Breast epithelium (tissue), 4 donors: ENCODE results near the gene PPP6R3. TPM values are rescaled to one million over a fixed set of nuclear protein-coding genes. Genes with fewer than 3 reads are reported as not detected.

ENCODE experiments used
- DNase-seq, 2 donors: peaks; one replicate each; pipeline ENCODE4 v3.0.0-alpha.2; 2019; ENCODE audit warnings: low spot score in 2 of 2
- H3K27ac ChIP-seq, 2 donors: fragments of 200-600 bp; sonication (generic) in 1 of 2; one replicate each; pipeline ENCODE4 v1.5.1; 2016 to 2019; ENCODE audit warnings: mild to moderate bottlenecking in 1 of 2
- H3K27me3 ChIP-seq, 2 donors: fragments of 200-600 bp; sonication (generic) in 1 of 2; one replicate each; pipeline versions ENCODE4 v1.5.1 to v1.6.0; 2017 to 2019; ENCODE audit warnings: control low read depth in 1 of 2, mild to moderate bottlenecking in 1 of 2
- H3K36me3 ChIP-seq: fragments of 200-600 bp; one replicate; pipeline ENCODE4 v1.5.1; 2019
- H3K4me1 ChIP-seq, 2 donors: fragments of 200-600 bp; sonication (generic); one replicate each; pipeline ENCODE4 v1.5.1; 2016 to 2019; ENCODE audit warnings: control low read depth in 1 of 2
- H3K4me3 ChIP-seq, 3 donors: fragments of 200-600 bp; sonication (generic); 1 replicate in 2 of 3; 2 replicates in 1 of 3; pipeline ENCODE4 v1.5.1; 2016 to 2019; ENCODE audit warnings: mild to moderate bottlenecking in 3 of 3, moderate library complexity in 2 of 3
- H3K9me3 ChIP-seq, 2 donors: fragments of 200-600 bp; sonication (generic) in 1 of 2; one replicate each; pipeline ENCODE4 v1.5.1; 2016 to 2019; ENCODE audit warnings: control low read depth in 1 of 2
- POLR2A ChIP-seq: fragments of 450-650 bp; IDR thresholded peaks from one replicate; pipeline ENCODE4 v1.6.1; 2016; ENCODE audit warnings: antibody characterized with exemption, mild to moderate bottlenecking, moderate library complexity
- POLR2AphosphoS5 ChIP-seq, 3 donors: sonication (generic); formaldehyde crosslinking; IDR thresholded peaks; one replicate each; pipeline ENCODE4 v1.6.1; 2017; ENCODE audit warnings: antibody characterized with exemption in 3 of 3
- intact Hi-C: fragments of 100-400 bp; cut with DNase I; formaldehyde crosslinking; loops from one replicate; pipeline ENCODE4 v1.15.1; 2023; ENCODE audit warnings: low total_unique reads
- total RNA-seq, 3 donors: library from RNA; depleted of rRNA; stranded (reverse); fragments of >200 nt; gene quantifications; one replicate each; pipeline ENCODE4 v1.1.0, GENCODE V29; 2016
- TF ChIP-seq, protein P1 (sequence below), 3 donors: fragments of 450-650 bp; IDR thresholded peaks; one replicate each; pipeline ENCODE4 v1.5.1; 2016 to 2017; ENCODE audit warnings: antibody characterized with exemption in 3 of 3, mild to moderate bottlenecking in 3 of 3, moderate library complexity in 3 of 3

Gene PPP6R3
- total RNA-seq, 3 donors from 2014 or later = 113 to 227 (median 183) TPM

DNA sequence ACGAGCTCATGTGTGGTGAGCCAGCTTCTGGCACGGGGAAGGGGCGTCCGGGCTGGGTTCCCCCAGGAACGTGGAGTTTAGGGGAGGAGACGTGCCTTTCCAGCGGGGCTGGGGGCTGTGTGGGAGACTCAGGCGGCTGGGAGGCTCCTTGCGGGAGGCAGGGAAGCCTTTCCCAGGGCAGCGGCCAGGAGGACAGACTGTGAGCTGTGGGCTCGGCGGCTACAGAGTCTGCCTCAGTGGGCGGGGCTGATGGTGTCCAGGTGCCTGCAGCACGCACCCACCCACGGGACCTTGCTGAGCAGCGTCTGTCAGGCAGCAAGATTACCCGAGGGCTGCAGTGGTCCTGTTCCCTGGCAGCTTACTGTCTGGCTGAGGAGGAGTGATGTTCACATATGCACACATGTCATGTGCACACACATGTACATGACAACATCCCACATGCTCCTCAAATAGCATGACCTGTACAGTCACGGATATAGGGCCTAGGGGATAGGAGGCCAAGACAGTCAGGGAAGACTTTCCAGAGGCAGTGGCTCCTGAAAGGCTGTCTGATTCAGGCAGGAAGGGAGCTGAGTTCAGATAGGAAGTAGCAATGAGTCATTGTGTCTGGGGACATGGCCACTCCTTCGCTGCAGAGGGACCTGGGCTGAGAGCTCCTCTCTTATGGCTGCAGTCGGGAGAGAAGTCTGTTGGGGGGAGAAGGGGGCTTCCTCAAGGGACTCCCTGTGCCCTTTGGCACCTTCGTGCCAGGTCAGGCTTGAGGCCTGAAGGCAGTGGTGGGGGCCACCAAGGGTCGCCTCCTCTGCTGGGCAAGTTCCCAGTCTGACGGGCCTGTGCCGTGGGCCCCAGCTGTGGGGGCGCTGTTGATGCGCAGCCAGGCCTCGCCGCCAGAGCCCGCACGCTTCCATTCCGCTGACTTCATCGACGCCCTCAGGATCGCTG lies 23.3 kb upstream of the PPP6R3 start:
- no peaks in the 10 kb centered on the region for H3K27me3 ChIP-seq
- TF ChIP-seq, protein P1, sequence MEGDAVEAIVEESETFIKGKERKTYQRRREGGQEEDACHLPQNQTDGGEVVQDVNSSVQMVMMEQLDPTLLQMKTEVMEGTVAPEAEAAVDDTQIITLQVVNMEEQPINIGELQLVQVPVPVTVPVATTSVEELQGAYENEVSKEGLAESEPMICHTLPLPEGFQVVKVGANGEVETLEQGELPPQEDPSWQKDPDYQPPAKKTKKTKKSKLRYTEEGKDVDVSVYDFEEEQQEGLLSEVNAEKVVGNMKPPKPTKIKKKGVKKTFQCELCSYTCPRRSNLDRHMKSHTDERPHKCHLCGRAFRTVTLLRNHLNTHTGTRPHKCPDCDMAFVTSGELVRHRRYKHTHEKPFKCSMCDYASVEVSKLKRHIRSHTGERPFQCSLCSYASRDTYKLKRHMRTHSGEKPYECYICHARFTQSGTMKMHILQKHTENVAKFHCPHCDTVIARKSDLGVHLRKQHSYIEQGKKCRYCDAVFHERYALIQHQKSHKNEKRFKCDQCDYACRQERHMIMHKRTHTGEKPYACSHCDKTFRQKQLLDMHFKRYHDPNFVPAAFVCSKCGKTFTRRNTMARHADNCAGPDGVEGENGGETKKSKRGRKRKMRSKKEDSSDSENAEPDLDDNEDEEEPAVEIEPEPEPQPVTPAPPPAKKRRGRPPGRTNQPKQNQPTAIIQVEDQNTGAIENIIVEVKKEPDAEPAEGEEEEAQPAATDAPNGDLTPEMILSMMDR (IDR thresholded peaks at IDR 0.05) = no peak
- no peak for TF ChIP-seq POLR2A
- TF ChIP-seq POLR2AphosphoS5 (IDR thresholded peaks at IDR 0.05) = no peak
- H3K4me3 ChIP-seq = peak overlapping the region in 1 of 3 donors; percentile 32
- peaks cover 0 to 2% of the 10 kb centered on the region in 2 donors for H3K4me1 ChIP-seq
- H3K27ac ChIP-seq = peak overlapping the region; percentile 42 to 85
- no peaks in the 10 kb centered on the region for H3K36me3 ChIP-seq
- H3K9me3 ChIP-seq = no peaks in the 10 kb centered on the region
- intact Hi-C loops = no loop called here
- DNase-seq = no peak

DNA sequence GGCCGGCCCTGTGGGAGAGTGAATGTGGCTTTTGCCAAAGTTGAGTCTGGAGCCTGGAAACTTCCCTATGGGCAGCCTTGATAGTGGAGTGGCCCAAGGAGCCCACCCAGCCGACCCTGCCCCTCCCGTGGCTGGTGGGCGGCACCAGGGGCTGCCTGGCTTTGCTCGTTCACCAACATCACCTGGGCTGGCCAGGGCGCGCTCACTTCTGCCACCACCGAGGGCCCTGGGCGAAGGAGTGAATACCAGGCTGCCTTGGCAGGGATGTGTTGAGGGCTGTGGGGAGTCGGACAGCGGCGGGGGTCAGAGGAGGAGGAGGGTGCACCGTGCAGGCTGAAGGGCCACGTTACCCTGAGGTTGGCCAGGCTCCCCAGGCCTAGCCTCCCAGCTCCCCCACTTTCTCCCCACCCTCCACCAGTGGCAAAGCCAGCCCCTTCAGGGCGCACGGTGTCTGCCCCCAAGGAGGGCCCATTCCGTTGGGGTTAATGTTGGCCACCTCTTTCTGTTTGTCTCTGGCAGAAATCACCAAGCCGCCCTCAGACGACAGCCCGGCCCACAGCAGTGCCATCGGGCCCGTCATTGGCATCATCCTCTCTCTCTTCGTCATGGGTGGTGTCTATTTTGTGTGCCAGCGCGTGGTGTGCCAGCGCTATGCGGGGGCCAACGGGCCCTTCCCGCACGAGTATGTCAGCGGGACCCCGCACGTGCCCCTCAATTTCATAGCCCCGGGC lies 22.5 kb upstream of the PPP6R3 start:
- no peak for DNase-seq
- intact Hi-C loops = no loop called here
- peaks cover 0 to 2% of the 10 kb centered on the region in 2 donors for H3K4me1 ChIP-seq
- no peaks in the 10 kb centered on the region for H3K27me3 ChIP-seq
- peak overlapping the region in 1 of 3 donors; percentile 32 for H3K4me3 ChIP-seq
- no peak for TF ChIP-seq POLR2AphosphoS5 (IDR thresholded peaks at IDR 0.05)
- TF ChIP-seq, protein P1 (IDR thresholded peaks at IDR 0.05) = no peak
- no peak for TF ChIP-seq POLR2A
- no peaks in the 10 kb centered on the region for H3K9me3 ChIP-seq
- no peaks in the 10 kb centered on the region for H3K36me3 ChIP-seq
- peak overlapping the region; percentile 42 to 85 for H3K27ac ChIP-seq

DNA sequence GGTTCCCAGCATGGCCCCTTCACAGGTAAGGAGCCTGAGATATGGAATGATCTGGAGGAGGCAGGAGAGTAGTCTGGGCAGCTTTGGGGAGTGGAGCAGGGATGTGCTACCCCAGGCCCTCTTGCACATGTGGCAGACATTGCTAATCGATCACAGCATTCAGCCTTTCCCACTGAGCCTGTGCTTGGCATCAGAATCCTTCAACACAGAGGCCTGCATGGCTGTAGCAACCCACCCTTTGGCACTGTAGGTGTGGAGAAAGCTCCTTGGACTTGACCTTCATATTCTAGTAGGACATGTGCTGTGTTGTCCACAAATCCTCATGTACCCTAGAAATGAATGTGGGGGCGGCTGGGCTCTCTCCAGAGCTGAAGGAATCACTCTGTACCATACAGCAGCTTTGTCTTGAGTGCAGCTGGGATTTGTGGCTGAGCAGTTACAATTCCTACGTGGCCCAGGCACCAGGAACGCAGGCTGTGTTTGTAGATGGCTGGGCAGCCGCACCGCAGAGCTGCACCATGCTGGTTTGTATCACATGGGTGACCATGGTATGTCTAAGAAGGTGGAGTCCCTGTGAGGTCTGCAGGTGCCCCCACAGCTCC lies 21.8 kb upstream of the PPP6R3 start:
- H3K36me3 ChIP-seq = no peaks in the 10 kb centered on the region

DNA sequence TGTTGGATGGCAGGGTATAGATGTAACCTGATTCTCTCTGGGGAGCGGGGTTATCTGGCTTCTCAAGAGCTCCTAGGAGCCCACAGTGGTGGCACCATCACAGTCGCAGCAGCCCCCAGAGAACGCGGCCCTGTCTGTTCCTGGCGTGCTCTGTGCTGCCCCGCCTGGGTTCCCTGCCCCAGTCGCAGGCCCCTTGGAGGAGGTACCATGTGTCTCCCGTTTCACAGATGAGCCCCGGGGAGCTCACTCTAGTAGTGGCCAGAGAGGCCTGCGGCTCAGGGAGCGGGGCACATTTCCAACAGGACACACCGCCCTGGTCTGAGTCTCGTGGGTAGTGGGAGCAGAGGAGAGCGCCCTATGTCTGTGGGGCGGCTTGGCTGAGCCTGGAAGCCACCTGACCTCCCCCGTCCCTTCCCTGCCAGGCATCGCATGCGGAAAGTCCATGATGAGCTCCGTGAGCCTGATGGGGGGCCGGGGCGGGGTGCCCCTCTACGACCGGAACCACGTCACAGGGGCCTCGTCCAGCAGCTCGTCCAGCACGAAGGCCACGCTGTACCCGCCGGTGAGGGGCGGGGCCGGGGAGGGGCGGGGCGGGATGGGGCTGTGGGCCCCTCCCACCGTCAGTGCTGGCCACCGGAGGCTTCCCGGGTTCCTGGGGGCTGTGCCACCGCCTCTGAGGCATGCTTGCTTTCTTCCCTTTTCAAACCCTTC lies 21.0 kb upstream of the PPP6R3 start:
- TF ChIP-seq POLR2A (no peak), POLR2AphosphoS5 (IDR thresholded peaks at IDR 0.05) (no peak)
- TF ChIP-seq, protein P1 (IDR thresholded peaks at IDR 0.05) = no peak
- Histone ChIP-seq H3K27me3 (no peaks in the 10 kb centered on the region), H3K9me3 (no peaks in the 10 kb centered on the region), H3K4me1 (peaks cover 0 to 2% of the 10 kb centered on the region in 2 donors), H3K36me3 (no peaks in the 10 kb centered on the region), H3K27ac (peak overlapping the region in 1 of 2 donors; percentile 85), H3K4me3 (no peak overlapping the region)
- no peak for DNase-seq
- intact Hi-C loops = no loop called here

More for the DNA sequence above, 21.8 kb upstream of the PPP6R3 start:
- no peak overlapping the region for H3K4me3 ChIP-seq
- TF ChIP-seq POLR2AphosphoS5 (IDR thresholded peaks at IDR 0.05) = no peak
- no peak for TF ChIP-seq POLR2A
- TF ChIP-seq, protein P1 (IDR thresholded peaks at IDR 0.05) = no peak
- peak overlapping the region in 1 of 2 donors; percentile 85 for H3K27ac ChIP-seq
- no peaks in the 10 kb centered on the region for H3K9me3 ChIP-seq
- no peaks in the 10 kb centered on the region for H3K27me3 ChIP-seq
- no peak for DNase-seq
- intact Hi-C loops = no loop called here
- peaks cover 0 to 2% of the 10 kb centered on the region in 2 donors for H3K4me1 ChIP-seq
